ENCODE results near the gene GID8. TPM values are rescaled to one million over a fixed set of nuclear protein-coding genes. Genes with fewer than 3 reads are reported as not detected.
A peak's percentile ranks its signal among the peaks of the same experiment; 100 is the strongest.

The GID8 gene
- total RNA-seq, 1 donor from 2014 or later: 27.2 TPM

DNA sequence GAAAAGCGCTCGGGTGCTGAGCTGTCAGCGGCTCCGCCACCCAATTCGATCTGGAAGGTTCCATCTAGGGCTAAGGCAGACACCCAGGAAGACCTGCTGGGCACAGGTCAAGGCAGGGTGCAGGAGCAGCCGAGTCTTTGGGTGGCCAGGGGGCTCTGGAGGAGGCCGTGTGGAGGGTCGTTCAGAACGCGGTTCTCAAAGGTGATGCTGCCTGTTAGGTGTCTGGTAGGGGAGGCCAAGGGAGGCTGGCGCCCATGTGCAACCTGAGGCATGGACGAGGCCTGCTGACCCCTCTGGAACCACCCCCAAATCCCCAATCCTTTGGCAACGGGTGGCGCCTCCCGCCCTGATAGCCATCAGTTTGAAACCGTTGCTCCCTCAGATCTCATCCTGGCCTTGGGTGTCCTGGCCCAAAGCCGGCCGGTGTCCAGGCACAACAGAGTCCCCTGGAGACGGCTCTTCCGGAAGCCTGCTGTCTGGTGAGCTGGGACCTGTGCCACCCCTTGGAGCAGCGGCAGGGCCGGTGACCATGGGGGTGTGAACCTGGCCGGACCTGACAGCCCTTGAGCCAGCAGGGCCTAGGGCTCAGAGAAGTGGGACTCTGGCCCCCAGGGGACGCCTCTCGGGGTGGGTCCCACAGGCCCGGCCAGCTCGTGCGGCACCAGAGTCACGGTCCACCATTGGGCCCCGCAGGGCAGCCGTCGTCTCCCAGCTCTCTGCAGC is 25.1 kb downstream of the GID8 start:
- no peak for ATAC-seq
- intact Hi-C loops (cut with DNase I): no loop called here
- no peak for DNase-seq (ENCODE audit: low spot score)

DNA sequence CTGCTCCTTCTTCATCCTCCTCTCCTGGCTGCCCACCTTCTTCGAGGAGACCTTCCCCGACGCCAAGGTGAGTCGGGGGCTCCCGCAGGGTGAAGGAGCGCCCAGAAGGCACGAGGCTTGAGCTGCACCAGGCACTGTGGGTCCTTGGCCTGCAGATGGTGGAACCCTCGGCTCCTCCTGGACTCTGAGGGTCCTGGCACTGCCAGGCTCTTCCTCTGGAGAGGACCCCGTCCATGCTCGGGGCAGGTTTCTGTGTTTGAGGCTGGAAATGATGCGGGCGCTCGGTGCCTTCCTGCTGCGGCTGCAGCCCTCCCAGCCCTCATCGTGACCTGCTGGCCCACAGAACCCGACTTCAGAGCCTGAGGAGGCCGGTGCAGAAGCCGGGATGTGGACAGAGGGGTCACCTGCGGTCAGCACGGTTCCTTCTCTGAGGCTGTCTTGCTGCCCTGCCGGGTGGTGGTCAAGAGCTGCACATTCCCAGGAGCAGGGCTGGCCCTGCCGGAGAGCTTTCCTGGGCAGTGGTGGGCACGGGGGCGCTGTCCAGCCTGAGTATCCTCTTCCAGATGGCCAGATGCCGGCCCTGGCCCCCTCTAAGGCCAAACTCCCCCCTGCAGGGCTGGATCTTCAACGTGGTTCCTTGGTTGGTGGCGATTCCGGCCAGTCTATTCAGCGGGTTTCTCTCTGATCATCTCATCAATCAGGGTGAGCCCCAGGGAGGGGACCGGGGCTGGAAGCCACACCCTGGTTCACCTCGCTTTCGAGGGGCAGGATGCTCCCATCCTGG is 25.9 kb downstream of the GID8 start:
- ATAC-seq (no peak), DNase-seq (ENCODE audit: low spot score) (no peak)
- intact Hi-C loops (cut with DNase I): no loop called here

DNA sequence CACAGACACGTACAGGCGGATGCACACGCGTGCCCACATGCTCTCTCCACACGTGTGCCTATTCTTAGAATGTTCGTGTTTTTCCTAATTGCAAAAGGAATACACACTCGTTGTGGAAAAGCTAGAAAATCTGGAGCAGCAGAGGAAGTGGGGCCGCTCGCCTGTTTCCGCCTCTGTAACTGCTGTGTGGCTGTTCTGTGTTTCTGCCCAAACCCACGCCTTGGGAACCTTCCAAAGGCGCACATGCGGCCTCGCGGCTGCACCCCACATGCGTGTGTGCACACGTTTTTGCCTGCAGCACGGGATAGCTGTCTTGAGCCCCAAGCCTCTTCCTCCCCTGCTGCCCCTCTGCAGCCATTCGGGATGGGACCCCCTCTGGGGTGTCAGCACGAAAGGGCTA is 26.8 kb downstream of the GID8 start:
- intact Hi-C loops (cut with DNase I): no loop called here
- DNase-seq (ENCODE audit: low spot score): no peak

DNA sequence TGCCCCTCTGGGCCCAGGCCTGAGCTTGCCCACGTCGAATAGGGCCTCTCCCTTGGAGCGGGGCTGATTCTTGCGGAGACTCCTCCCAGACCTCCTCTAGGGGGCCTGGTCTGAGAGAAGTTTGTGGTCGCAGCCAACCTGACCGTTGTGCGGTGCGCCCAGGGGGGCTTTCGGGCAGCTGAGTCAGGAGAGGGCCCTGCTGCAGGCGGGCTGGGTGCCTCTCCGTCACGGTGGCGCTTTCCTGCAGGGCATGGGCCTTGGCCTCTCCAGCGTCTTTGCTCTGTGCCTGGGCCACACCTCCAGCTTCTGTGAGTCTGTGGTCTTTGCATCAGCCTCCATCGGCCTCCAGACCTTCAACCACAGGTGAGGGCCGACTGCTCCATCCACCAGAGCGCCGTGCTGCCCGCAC is 27.4 kb downstream of the GID8 start:
- DNase-seq (ENCODE audit: low spot score) (no peak), ATAC-seq (no peak)
- intact Hi-C loops (cut with DNase I): no loop called here

More for the DNA sequence above, 26.8 kb downstream of the GID8 start:
- no peak for ATAC-seq

DNA sequence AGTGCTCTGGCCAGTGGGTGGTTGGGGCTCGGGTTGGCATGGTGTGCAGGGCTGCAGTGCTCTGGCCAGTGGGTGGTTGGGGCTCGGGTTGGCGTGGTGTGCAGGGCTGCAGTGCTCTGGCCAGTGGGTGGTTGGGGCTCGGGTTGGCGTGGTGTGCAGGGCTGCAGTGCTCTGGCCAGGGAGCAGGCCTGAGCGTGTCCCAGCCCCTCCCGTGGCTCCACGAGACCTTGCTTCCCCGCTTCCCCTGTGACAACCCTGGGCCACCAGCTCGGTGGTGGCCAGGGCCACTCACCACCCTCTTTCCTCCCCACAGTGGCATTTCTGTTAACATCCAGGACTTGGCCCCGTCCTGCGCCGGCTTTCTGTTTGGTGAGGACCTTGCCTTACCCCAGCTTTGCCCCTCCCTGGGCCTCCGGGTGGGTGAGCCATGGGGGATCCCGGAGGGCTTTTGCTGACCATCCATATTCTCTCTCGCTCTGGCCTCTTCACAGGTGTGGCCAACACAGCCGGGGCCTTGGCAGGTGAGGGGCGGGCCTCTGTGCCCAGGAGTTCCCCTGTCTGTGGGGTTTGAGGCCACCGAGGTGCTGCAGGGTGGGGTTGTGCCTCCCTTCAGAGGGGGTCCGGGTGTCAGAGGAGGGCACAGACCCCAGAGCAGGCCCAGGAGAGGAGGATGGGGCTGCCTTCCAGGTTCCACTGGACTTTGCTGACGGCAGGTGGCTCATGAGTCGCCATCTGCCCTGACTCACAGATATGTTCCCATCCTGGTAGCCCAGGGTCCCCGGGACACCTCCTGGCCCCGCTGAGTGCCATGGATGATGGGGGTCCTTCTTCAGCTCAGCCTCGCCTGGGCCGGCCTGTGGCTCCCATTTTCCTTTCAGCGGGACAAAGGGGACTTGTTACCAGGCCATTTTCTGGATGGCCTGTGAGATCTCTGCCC is 28.5 kb downstream of the GID8 start:
- intact Hi-C loops (cut with DNase I): no loop called here
- ATAC-seq (no peak), DNase-seq (ENCODE audit: low spot score) (no peak)

DNA sequence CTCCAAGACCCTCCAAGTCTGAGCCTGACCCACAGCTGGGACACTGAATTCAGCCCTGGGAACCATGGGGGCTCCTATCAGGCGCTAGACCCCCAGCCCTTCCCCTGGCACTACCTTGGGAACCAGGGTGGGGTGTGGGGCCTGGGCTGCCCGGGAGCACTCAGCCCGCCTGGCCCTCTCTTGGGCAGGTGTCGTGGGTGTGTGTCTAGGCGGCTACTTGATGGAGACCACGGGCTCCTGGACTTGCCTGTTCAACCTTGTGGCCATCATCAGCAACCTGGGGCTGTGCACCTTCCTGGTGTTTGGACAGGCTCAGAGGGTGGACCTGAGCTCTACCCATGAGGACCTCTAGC is 29.2 kb downstream of the GID8 start:
- no peak for DNase-seq (ENCODE audit: low spot score)
- intact Hi-C loops (cut with DNase I): no loop called here
- no peak for ATAC-seq

DNA sequence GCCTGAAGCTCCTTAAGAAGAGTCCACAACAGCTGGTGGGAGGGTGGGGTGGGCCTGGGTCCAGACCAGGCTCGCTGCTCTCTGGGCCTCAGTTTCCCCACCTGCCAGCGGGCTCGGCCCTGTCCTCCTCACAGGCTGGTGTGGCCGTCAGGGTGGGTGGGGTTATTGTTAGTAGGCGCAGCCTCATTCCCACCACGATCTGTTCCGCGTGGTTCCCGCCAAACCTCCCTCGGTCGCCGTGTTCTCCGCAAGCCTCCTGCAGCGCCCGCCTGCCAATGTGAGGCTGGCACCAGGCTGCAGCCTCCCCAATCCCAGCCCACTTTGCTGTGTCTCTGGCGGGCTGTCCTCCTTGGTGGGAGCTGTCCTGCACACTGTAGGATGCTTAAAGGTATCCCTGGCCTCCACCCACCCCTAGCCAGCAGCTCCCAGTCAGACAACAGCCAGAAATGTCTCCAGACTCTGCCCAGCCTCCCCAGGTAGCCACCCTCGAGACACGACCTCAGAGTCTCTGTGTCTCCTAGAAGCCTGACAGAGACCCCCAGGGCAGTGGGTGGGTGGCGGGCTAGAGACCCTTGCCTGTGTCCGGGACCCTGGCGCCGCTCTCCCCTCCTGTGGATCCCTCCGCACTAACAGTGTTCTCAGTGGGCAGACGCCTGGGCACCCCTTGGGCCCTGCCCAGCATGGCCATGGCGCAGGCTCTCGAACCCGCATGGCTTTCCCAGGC is 29.8 kb downstream of the GID8 start:
- intact Hi-C loops (cut with DNase I): no loop called here
- DNase-seq (ENCODE audit: low spot score): no peak
- ATAC-seq: no peak

DNA sequence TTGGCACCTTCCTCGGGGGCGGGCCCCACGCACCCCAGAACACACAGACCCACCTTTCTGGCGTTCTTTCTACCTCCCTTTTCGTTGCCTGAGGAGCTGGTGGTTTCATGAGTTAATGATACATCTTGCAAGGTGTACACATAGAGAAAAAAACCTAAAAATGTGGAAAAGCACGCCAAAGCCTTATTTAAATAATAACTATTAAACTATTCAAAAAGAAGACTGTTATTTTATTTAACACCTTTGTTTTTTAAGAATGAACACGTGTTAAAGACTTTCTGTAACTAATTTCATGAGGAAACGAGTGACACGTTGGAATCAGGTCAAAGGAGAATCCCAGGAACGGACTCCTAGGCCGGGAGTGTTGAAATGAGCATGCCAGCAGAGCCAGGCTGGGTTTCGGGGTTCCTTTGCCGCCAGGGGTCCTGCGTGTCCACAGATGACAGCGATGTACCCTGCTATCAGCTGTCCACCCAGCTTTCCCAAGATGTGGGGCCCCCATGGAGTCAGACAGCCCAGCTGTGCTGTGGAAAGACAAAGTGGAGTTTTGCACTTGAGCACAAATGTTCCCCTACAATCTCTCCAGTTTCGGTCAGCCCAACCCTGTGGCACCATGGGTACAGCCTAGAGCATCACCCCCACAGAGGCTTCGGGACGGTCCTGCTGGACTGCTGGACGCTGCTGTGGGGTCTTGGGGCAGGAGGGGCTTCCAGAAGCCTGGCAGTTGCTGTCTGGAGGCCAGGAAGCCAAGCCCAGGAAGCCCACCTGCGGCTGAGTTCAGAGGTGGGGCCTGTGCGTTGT is 30.6 kb downstream of the GID8 start:
- intact Hi-C loops (cut with DNase I): no loop called here
- DNase-seq (ENCODE audit: low spot score) (no peak), ATAC-seq (no peak)

DNA sequence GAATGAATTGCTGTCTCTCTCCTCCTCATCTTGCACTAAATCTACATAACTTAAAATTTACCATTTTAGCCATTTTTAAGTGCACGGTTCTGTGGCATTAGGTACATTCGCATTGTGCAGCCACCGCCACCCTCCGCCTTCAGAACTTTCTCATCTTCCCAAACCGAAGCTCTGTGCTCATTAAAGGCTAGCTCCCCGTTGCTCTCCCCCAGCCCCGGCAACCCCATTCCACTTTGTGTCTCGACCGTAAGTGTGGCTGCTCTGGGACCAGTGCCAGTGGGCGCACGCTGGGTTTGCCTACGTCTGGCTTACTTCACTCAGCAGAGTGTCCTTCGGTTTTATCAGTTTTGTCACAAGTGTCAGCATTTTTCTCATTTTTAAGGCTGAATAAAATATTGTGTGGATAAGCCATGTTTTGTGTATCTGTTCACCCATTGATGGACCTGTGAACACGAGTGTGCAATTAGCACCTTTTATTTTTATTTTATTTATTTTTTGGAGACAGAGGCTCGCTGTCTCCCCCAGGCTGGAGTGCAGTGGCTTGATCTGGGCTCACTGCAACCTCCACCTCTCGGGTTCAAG is 31.3 kb downstream of the GID8 start:
- intact Hi-C loops (cut with DNase I): no loop called here
- ATAC-seq (no peak), DNase-seq (ENCODE audit: low spot score) (no peak)

DNA sequence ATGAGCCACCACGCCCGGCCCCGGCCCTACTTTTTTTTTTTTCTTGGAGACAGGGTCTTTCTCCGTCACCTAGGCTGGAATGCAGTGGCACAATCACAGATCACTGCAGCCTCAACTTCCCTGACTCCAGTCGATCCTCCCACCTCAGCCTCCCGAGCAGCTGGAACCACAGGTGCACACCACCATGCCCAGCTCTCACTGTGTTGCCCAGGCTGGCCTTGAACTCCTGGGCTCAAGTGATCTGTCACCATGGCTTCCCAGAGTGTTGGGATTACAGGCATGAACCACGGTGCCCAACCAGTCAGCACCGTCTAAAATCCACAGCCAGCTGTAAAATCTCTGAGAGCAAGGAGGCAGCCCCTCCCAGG is 32.0 kb downstream of the GID8 start:
- ATAC-seq (no peak), DNase-seq (ENCODE audit: low spot score) (no peak)
- intact Hi-C loops (cut with DNase I): no loop called here

DNA sequence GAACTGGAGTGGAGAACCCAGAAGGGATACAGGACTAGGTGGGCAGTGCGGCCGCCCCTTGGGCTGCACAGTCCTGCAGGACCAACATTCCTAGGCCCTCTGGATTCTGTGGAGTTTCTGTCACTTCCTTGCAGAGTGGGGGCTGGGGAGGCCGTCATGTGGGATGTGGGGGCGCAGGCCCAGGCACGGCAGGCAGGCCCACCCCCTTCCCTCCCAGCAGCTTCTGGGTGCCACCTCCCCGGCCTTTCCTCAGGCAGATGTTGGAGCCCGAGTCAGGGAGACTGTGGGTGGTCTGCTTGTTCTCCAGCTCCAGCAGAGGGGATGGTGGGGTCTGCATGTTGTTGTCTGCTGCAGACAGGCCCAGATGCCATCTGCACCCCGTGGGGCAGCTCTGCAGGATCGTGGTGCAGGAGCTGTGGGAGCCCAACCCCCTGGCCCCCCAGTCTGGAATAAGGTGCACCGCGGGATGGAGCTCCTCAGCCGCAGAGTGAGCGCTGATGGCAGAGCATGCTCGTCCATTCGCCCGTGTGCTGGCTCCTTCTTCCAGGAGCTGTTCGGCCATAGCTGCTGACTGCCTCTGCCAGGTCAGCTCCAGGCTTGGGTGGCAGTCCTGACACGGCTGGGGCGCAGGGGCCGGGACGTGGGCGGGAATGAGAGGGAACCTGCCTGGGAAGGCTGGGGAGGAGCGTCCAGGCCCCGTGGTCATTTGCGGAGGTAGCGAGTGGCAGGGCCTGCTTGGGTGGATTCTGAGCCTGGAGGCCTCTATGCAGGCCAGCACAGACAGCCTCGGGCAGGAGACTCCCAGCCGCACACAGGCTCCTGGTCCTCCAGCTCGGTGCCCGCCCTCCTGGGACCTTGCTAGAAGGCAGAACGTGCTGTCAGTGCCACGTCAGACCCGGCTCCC is 32.6 kb downstream of the GID8 start:
- no peak for ATAC-seq
- intact Hi-C loops (cut with DNase I): no loop called here
- no peak for DNase-seq (ENCODE audit: low spot score)

DNA sequence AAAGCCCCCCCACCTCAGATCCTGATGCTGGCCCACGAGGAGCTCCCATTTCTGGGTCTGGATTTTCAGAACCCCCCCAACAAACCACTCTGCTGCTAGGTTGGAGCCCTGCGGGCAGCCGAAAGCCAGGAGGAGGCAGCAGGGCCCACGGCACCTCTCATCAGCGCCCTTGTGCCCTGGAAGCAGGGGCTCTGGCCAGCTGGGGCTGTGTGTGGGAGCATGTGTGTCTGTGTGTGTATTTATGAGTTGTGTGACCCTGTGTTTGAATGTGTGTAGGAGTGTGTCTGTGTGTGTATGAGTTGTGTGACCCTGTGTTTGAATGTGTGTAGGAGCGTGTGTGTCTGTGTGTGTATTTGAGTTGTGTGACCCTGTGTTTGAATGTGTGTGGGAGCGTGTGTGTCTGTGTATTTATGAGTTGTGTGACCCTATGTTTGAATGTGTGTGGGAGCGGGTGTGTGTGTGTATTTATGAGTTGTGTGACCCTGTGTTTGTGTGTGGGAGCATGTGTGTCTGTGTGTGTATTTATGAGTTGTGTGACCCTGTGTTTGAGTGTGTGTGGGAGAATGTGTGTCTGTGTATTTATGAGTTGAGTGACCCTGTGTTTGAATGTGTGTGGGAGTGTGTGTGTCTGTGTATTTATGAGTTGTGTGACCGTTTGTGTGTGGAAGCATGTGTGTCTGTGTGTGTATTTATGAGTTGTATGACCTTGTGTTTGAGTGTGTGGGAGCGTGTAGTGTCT is 33.4 kb downstream of the GID8 start:
- intact Hi-C loops (cut with DNase I): no loop called here
- ATAC-seq: no peak
- no peak for DNase-seq (ENCODE audit: low spot score)

DNA sequence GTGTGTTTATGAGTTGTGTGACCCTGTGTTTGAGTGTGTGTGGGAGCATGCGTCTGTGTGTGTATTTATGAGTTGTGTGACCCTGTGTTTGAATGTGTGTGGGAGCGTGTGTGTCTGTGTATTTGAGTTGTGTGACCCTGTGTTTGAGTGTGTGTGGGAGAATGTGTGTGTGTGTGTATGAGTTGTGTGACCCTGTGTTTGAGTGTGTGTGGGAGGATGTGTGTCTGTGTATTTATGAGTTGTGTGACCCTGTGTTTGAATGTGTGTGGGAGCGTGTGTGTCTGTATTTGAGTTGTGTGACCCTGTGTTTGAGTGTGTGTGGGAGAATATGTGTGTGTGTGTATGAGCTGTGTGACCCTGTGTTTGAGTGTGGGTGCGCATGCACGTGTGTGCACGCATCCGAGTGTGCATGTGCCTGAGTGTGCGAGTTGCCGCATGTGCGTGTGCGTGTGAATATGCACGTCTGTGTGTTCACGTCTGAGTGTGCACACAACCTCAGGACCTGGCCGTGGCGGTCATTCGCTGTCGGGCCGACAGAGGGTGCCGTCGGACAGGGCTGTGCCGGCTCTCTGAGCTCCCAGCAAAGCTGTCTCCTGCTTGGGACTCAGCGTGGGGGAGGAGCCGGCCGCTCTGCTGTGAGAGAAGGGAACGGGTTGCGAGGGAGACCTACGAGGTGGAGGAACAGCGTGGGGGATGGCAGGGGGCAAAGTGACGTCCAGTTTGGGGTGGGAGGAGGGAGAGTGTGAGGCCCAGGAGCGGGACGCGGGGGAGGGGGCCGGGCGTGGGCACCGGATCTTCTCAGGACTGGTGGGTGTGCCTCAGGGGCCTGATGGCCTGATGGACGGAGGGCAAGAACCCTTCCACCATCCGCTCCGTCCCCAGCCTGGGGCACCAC is 34.2 kb downstream of the GID8 start:
- ATAC-seq (peak; percentile 95), DNase-seq (ENCODE audit: low spot score) (peak; percentile 93)
- intact Hi-C loops (cut with DNase I): loop anchor here (2.0 kb wide), 1 partner anchor 37 kb away; no protein-coding TSS in a partner anchor

DNA sequence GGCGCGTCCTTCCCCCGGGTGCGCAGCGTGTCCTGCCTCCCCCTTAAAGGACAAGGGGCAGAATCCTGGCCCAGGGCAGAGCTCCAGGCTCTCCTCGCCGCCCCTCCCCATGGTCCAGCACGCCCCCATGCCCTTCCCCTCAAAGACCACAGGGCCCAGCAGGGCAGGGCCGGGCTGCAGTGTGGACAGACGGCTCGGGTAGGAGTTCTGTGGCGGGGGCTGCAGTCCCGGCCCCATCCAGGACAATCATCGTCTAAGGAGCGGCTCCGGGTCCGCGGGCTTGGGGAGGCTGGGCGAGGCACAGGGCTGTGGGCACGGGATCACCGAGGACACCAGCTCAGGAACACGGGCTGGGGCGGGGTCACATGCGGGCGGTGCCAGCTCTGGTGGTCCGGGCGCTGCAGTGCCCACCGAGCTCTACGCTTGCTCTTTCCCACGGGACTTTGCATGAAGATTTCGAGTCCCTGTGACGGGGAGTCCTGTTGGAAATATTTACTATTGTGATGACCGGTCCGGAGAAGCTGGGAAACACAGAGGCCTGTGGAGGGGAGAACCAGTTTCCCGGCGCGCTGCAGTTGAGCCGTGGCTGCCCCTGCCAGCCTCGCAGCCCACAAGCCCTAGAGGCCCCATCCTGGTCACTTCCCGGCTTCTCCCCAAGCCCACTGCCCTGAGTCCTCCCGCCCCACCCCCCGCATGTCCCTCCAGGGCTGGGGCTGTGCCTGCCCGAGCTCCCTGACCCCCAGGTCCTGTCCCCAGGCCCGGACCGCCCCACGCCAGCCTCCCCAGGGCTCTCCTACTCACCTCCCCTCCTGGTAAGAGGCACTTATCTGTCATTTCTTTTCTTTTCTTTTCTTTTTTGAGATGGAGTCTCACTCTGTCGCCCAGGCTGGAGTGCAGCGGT is 35.1 kb downstream of the GID8 start:
- intact Hi-C loops (cut with DNase I): loop anchor here (2.0 kb wide), 1 partner anchor 36 kb away; no protein-coding TSS in a partner anchor
- DNase-seq (ENCODE audit: low spot score) (no peak), ATAC-seq (peak; percentile 14)
